SK-N-MC (cell line): ENCODE data around the gene CDYL.

Experiments used
- EZH2 ChIP-seq: fragments of 200-600 bp; sonication (generic); IDR thresholded peaks from one replicate; pipeline ENCODE4 v1.6.1; 2017; ENCODE audit warnings: antibody characterized with exemption
- POLR2AphosphoS5 ChIP-seq: IDR thresholded peaks from 2 replicates; pipeline ENCODE4 v1.6.1; 2012; ENCODE audit warnings: mild to moderate bottlenecking, low read depth, low read length, borderline replicate concordance

GRCh38 chr6:4964675-4965561 lies 188.7 kb downstream of the CDYL start:
- TF ChIP-seq EZH2: no peak
- no peak for TF ChIP-seq POLR2AphosphoS5
